Astrocyte of the spinal cord (primary cell): Measurements from ENCODE around the gene MAMDC4.

Experiments
- DNase-seq: peaks from one replicate; pipeline ENCODE4 v3.0.0; 2011; ENCODE audit warnings: low read depth, low spot score
- H3K4me3 ChIP-seq: 2 replicates; pipeline ENCODE4 v1.5.1; 2011; ENCODE audit warnings: low read depth, mild to moderate bottlenecking, low read length, moderate library complexity
- in situ Hi-C: cut with HindIII; loops from 2 replicates; pipeline ENCODE4 v1.10.0; 2017; ENCODE audit warnings: low sequenced_read_pairs
- TF ChIP-seq, protein P1 (sequence below): IDR thresholded peaks from 2 replicates; pipeline ENCODE4 v1.5.1; 2012; ENCODE audit warnings: low read depth, mild to moderate bottlenecking, low read length, inconsistent platforms

MAMDC4 gene

DNA sequence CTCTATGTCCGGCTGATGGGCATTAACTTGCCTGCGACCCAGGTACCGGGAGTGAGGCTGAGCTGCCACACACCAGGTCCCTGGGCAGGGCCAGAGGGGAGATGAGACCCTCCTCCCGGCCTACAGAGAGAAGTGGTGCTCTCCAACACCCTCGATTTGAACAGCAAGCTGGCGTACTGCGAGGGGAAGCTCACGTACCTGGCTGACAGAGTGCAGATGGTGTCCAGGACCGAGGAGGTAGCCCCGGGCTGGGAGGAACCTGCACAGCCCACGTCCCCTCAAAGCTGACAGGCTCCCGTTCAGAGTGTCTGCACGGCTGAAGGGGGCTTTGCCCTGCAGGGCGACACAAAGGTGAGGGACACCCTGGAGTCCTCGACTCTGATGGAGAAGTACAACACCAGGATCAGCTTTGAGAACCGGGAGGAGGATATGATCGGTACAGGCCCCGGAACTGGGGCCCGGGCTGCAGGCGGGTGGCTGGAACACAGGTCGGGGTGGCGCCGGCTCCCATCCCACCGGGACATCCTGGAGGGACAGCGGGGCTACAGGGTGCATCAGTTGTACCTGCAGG is 45.4 kb upstream of the MAMDC4 start:
- TF ChIP-seq, protein P1, sequence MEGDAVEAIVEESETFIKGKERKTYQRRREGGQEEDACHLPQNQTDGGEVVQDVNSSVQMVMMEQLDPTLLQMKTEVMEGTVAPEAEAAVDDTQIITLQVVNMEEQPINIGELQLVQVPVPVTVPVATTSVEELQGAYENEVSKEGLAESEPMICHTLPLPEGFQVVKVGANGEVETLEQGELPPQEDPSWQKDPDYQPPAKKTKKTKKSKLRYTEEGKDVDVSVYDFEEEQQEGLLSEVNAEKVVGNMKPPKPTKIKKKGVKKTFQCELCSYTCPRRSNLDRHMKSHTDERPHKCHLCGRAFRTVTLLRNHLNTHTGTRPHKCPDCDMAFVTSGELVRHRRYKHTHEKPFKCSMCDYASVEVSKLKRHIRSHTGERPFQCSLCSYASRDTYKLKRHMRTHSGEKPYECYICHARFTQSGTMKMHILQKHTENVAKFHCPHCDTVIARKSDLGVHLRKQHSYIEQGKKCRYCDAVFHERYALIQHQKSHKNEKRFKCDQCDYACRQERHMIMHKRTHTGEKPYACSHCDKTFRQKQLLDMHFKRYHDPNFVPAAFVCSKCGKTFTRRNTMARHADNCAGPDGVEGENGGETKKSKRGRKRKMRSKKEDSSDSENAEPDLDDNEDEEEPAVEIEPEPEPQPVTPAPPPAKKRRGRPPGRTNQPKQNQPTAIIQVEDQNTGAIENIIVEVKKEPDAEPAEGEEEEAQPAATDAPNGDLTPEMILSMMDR, result no peak
- in situ Hi-C loops, result no loop called here
- DNase-seq, result no peak
- peak overlapping the region; percentile 79 for H3K4me3 ChIP-seq

DNA sequence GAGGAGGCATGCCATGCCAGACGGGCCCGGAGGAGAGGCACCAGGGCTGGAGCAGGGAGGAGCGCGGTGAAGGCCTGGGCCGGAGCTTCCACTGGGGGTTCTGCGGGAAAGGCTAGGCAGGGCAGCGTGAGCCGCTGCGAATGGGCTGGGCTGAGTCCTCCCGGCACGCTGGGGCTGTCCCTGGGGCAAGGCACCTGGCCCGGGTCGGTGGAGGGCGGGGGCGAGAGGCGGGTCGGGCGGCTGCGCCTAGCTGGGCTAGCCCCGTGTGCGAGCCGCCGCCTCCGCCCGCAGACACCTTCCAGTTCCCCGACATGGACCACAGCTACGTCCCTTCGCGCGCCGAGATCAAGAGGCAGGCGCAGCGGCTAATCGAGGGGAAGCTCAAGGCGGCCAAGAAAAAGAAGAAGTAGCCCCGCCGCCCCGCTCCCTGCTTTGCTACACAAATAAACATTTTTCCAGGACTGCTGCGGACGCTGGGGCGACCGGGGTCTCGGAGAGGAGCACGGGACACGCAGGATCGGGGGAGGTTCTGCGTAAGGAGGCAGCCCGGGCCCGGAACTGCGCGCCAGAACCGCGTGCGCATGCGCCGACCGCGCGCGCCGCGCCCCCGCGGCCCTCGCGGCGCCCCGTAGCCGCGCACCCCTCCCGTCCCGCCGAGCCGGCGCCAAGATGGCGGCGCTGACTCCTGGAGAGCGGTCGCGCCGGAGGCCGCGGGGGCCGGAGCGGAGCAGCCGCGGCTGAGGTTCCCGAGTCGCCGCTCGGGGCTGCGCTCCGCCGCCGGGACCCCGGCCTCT is 44.7 kb upstream of the MAMDC4 start, which contains the start of gene RABL6:
TSS of gene RABL6 (plus strand) at position 668 of the 794 bp plus-strand sequence. CDS start 249 bp downstream, outside the sequence.
- in situ Hi-C loops, result no loop called here
- DNase-seq, result peak; percentile 64
- TF ChIP-seq, protein P1, result no peak

DNA sequence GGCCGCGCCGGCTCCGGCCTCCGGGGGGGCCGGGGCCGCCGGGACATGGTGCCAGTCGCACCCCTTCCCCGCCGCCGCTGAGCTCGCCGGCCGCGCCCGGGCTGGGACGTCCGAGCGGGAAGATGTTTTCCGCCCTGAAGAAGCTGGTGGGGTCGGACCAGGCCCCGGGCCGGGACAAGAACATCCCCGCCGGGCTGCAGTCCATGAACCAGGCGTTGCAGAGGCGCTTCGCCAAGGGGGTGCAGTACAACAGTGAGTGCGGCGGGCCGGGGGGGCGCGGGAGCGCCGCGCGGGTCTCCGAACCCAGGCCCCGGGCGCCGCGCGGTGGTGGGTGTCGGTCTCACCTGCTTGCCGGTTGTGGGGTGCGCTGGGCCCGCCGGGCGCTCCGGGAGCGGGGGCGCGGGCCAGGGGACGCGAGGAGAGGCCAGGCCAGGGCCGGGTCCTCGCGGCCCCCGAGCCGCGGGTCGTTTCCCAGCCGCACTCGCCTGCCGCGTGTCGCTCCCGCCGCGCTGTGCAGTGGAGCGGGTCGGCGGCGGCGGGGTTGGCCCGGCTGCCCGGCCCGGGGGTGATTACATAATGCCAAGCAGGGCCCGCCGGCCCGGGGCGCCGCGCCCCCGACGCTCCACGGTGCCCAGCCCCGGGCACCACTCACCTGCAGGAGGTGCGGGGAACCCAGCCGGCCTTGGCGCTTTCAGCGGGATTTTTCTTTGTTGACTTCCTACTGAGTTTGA is 43.9 kb upstream of the MAMDC4 start:
- DNase-seq, result no peak
- H3K4me3 ChIP-seq, result peak overlapping the region; percentile 79
- in situ Hi-C loops, result no loop called here
- TF ChIP-seq, protein P1, result no peak

More for the DNA sequence above, 44.7 kb upstream of the MAMDC4 start, which contains the start of gene RABL6:
- peak within 1 kb of the TSS; percentile 79 for H3K4me3 ChIP-seq

DNA sequence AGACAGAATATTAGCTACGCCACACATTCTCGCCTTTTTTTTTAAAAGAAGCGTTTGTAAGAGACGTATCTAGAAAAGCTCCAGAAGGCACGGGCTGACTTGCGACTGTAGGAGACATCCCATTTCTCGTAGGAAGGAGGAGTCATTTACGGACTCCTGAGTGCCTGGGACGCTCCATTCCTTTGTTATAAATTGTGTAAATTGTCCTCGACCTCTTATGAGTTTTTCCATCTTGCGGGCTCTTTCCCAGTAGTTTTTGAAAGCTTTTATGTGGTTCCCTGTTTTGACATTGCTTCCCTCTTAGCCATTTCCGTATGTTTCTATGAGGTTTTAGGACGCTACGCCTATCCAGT is 43.4 kb upstream of the MAMDC4 start:
- in situ Hi-C loops, result no loop called here
- DNase-seq, result peak; percentile 40
- H3K4me3 ChIP-seq, result peak overlapping the region; percentile 79
- TF ChIP-seq, protein P1, result no peak

DNA sequence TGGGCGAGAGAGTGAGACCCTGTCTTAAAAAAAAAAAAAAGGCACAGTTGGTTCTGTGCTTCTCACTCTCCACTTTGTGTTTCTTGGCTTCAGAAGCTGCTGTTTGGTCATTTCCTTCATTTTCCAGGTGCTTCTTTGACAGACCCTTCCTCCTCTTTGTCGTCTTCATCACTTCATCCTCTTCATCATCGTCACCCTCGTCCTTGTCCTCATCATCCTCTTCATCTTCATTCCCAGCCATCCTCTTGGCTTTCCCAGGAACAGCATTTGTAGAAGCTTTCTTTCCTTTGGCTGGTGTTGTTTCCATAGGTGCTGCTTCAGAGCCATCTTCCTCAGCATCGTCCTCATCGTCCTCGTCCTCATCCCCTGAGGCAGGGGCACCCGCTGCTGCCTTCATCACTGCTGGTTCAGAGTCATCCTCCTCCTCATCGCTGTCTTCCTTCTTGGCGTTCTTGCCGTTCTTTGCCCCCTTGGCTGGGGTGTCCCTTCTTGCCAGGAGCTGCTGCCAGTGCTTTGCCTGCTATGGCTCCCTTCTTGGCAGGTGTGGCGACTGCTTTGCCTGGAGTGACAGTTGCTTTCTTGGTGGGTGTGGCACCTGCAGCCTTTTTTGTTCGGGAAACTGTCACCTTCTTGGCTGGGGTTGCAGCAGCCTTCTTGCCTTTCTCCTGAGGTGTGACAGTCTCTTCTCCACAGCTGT is 37.3 kb upstream of the MAMDC4 start:
- TF ChIP-seq, protein P1, result no peak
- DNase-seq, result no peak
- no peak overlapping the region for H3K4me3 ChIP-seq
- in situ Hi-C loops, result no loop called here

DNA sequence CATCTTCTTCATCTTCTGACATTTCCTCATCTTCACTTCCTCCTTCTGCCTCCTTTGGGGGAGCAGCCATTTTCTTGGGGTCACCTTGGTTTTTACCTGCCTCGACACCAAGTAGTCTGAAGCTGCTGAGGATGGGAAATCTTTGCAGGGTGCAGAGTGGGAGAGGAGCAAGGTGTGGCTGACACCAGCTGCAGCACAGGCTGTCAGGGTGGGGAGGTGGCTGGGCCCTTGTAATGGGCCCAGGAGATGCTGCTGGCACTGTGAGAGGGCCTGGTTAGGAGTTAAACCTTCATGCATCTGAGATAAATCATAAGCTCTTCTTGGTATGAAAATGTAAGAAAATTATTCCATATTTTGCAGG is 36.7 kb upstream of the MAMDC4 start:
- DNase-seq, result no peak
- in situ Hi-C loops, result no loop called here
- no peak overlapping the region for H3K4me3 ChIP-seq
- TF ChIP-seq, protein P1, result no peak
